Inflammatory macrophage (primary cell): Measurements from ENCODE around the gene HMCN2.

Experiments used
- DNase-seq, 2 donors: peaks; one replicate each; pipeline ENCODE4 v3.0.0-alpha.2; 2020 to 2022

Gene HMCN2

GRCh38 chr9:130292106-130292505 is 26.5 kb downstream of the HMCN2 start:
- DNase-seq = peak; percentile 27 to 28

- DNase-seq = no peak
These were observed 29.1 kb downstream of the HMCN2 start for GRCh38 chr9:130294664-130295063.

GRCh38 chr9:130295431-130295830 is 29.9 kb downstream of the HMCN2 start:
- DNase-seq = no peak

GRCh38 chr9:130295945-130296782 is 30.6 kb downstream of the HMCN2 start:
- no peak for DNase-seq

- no peak for DNase-seq
These were observed 31.2 kb downstream of the HMCN2 start for GRCh38 chr9:130296783-130297055.

GRCh38 chr9:130297371-130297770 is 31.8 kb downstream of the HMCN2 start:
- DNase-seq = no peak

GRCh38 chr9:130298662-130299279 is 33.2 kb downstream of the HMCN2 start:
- DNase-seq = no peak

- no peak for DNase-seq
These were observed 34.4 kb downstream of the HMCN2 start for GRCh38 chr9:130299785-130300615.

- no peak for DNase-seq
These were observed 35.2 kb downstream of the HMCN2 start for GRCh38 chr9:130300739-130301138.

- DNase-seq = no peak
These were observed 36.1 kb downstream of the HMCN2 start for GRCh38 chr9:130301483-130302286.

- DNase-seq = no peak
These were observed 37.4 kb downstream of the HMCN2 start for GRCh38 chr9:130302785-130303612.

- DNase-seq = no peak
These were observed 38.1 kb downstream of the HMCN2 start for GRCh38 chr9:130303613-130304055.

- no peak for DNase-seq
These were observed 38.6 kb downstream of the HMCN2 start for GRCh38 chr9:130304116-130304515.

GRCh38 chr9:130304643-130305042 is 39.1 kb downstream of the HMCN2 start:
- no peak for DNase-seq

- DNase-seq = no peak
These were observed 39.8 kb downstream of the HMCN2 start for GRCh38 chr9:130305381-130305780.

GRCh38 chr9:130306823-130307666 is 41.5 kb downstream of the HMCN2 start:
- no peak for DNase-seq

- no peak for DNase-seq
These were observed 42.0 kb downstream of the HMCN2 start for GRCh38 chr9:130307667-130307943.

- no peak for DNase-seq
These were observed 42.6 kb downstream of the HMCN2 start for GRCh38 chr9:130308081-130308571.

- DNase-seq = no peak
These were observed 44.3 kb downstream of the HMCN2 start for GRCh38 chr9:130309689-130310455.

GRCh38 chr9:130310456-130310855 is 44.9 kb downstream of the HMCN2 start:
- no peak for DNase-seq
